ENCODE data around the gene ARMC7.

GRCh38 chr17:75160211-75160610 is 50.4 kb downstream of the ARMC7 start:
- TF ChIP-seq, protein P1, sequence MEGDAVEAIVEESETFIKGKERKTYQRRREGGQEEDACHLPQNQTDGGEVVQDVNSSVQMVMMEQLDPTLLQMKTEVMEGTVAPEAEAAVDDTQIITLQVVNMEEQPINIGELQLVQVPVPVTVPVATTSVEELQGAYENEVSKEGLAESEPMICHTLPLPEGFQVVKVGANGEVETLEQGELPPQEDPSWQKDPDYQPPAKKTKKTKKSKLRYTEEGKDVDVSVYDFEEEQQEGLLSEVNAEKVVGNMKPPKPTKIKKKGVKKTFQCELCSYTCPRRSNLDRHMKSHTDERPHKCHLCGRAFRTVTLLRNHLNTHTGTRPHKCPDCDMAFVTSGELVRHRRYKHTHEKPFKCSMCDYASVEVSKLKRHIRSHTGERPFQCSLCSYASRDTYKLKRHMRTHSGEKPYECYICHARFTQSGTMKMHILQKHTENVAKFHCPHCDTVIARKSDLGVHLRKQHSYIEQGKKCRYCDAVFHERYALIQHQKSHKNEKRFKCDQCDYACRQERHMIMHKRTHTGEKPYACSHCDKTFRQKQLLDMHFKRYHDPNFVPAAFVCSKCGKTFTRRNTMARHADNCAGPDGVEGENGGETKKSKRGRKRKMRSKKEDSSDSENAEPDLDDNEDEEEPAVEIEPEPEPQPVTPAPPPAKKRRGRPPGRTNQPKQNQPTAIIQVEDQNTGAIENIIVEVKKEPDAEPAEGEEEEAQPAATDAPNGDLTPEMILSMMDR (IDR thresholded peaks at IDR 0.05) = no peak
- no peak for TF ChIP-seq POLR2A (IDR thresholded peaks at IDR 0.05)

Data from testis (tissue), 2 donors.